Inflammatory macrophage treated with lipopolysaccharide for 1 hour (primary cell): ENCODE measurements around the gene NDUFS1.
A peak's percentile ranks its signal among the peaks of the same experiment; 100 is the strongest.
"Not testable (repeated sequence)": the region's sequence is repeated elsewhere in the genome, so short reads cannot be mapped to it uniquely, and the experiment has no call there.

Source experiments
- DNase-seq, 2 donors: peaks; one replicate each; pipeline ENCODE4 v3.0.0-alpha.2; 2020 to 2022

NDUFS1 gene

GRCh38 chr2:206160807-206161179 lies 1.5 kb upstream of the NDUFS1 start:
- DNase-seq = no peak

GRCh38 chr2:206160125-206160806 lies 1.0 kb upstream of the NDUFS1 start:
- DNase-seq = peak in 1 of 2 donors; percentile 48

GRCh38 chr2:206158563-206159345 lies 490 bp downstream of the NDUFS1 start:
- DNase-seq = peak; percentile 22 to 28

- DNase-seq = not testable (repeated sequence)
Measured at GRCh38 chr2:206157014-206157413, 2.2 kb downstream of the NDUFS1 start.

GRCh38 chr2:206154197-206154596 lies 5.0 kb downstream of the NDUFS1 start:
- DNase-seq = peak; percentile 20 to 28

- no peak for DNase-seq
Measured at GRCh38 chr2:206150631-206151030, 8.6 kb downstream of the NDUFS1 start.

- DNase-seq = no peak
Measured at GRCh38 chr2:206150168-206150567, 9.1 kb downstream of the NDUFS1 start.

- DNase-seq = no peak
Measured at GRCh38 chr2:206149330-206149729, 9.9 kb downstream of the NDUFS1 start.

- no peak for DNase-seq
Measured at GRCh38 chr2:206145665-206146064, 13.6 kb downstream of the NDUFS1 start.

- DNase-seq = no peak
Measured at GRCh38 chr2:206144383-206144782, 14.9 kb downstream of the NDUFS1 start.

GRCh38 chr2:206143451-206143850 lies 15.8 kb downstream of the NDUFS1 start:
- no peak for DNase-seq

GRCh38 chr2:206127656-206128055 lies 31.6 kb downstream of the NDUFS1 start:
- DNase-seq = no peak

- no peak for DNase-seq
Measured at GRCh38 chr2:206125901-206126300, 33.3 kb downstream of the NDUFS1 start.

GRCh38 chr2:206122569-206122968 lies 36.7 kb downstream of the NDUFS1 start:
- not testable (repeated sequence) for DNase-seq

GRCh38 chr2:206116278-206116677 lies 43.0 kb downstream of the NDUFS1 start:
- no peak for DNase-seq

- DNase-seq = no peak
Measured at GRCh38 chr2:206115026-206115578, 44.1 kb downstream of the NDUFS1 start.

- no peak for DNase-seq
Measured at GRCh38 chr2:206112846-206113547, 46.2 kb downstream of the NDUFS1 start.

- no peak for DNase-seq
Measured at GRCh38 chr2:206112108-206112507, 47.1 kb downstream of the NDUFS1 start.

GRCh38 chr2:206108713-206109112 lies 50.5 kb downstream of the NDUFS1 start:
- no peak for DNase-seq

GRCh38 chr2:206105541-206105940 lies 53.7 kb downstream of the NDUFS1 start:
- no peak for DNase-seq

- DNase-seq = no peak
Measured at GRCh38 chr2:206105038-206105437, 54.2 kb downstream of the NDUFS1 start.

- peak; percentile 61 to 62 for DNase-seq
Measured at GRCh38 chr2:206098872-206099271, 60.4 kb downstream of the NDUFS1 start.

GRCh38 chr2:206098471-206098870 lies 60.8 kb downstream of the NDUFS1 start:
- no peak for DNase-seq
